HCT116 (cell line): ENCODE results near the gene CENPP. TPM values are rescaled to one million over a fixed set of nuclear protein-coding genes. Genes with fewer than 3 reads are reported as not detected.

ENCODE experiments used
- ATAC-seq: fragments of 200-7000 bp; cut with Tn5 transposase; 2 replicates; pipeline ENCODE4 v1.9.1; 2020; ENCODE audit warnings: mild to moderate bottlenecking, moderate library complexity
- BruUV-seq: library from RNA; stranded (reverse); fragments of 400-500 nt; replicated peaks from 2 replicates; lab custom pipeline; 2021; lab: Mats Ljungman, UMichigan
- CTCF ChIA-PET: fragments of 300-600 bp; sonication (Branson Sonifier 250); formaldehyde crosslinking; loops from one replicate; lab custom pipeline; 2021; ENCODE audit warnings: antibody characterized with exemption; lab: Charles Lee
- POLR2A ChIA-PET: fragments of 300-600, 350-600 bp; sonication (Branson Sonifier 250); formaldehyde crosslinking; loops from one replicate; lab custom pipeline; 2021; ENCODE audit warnings: antibody characterized with exemption; lab: Charles Lee
- RAD21 ChIA-PET, 2 experiments: fragments of 300-600 bp; sonication (Branson Sonifier 250); formaldehyde crosslinking; loops; one replicate each; lab custom pipeline; 2023; ENCODE audit warnings: low total read pairs in 2 of 2; ENCODE audit not compliant: uncharacterized antibody in 2 of 2, unreplicated experiment in 2 of 2, low non-redundant PET in 1 of 2; lab: Charles Lee
- DNase-seq: peaks from one replicate; pipeline ENCODE4 v3.0.0-alpha.2; 2010; ENCODE audit warnings: low read depth, low spot score
- H2AFZ ChIP-seq: fragments of 200-600 bp; shearing (Covaris generic), sonication (generic); 2 replicates; pipeline ENCODE4 v1.6.1; 2017; ENCODE audit warnings: low read depth, mixed run types, mixed read lengths, antibody characterized with exemption, low read length; ENCODE audit not compliant: poor library complexity, severe bottlenecking
- H3K27ac ChIP-seq: 2 replicates; pipeline ENCODE4 v1.5.1; 2012; ENCODE audit warnings: low read depth, low read length
- H3K27me3 ChIP-seq: fragments of 200-600 bp; sonication (generic); 2 replicates; pipeline ENCODE4 v1.6.1; 2016; ENCODE audit warnings: mixed run types, low read length, mixed read lengths; ENCODE audit not compliant: insufficient read depth
- H3K36me3 ChIP-seq, 2 experiments: fragments of 200-500 bp in 1 of 2; fragments of 200-600 bp in 1 of 2; sonication (Bioruptor generic) in 1 of 2; sonication (generic) in 1 of 2; 2 replicates each; pipeline versions ENCODE4 v1.5.1 to v1.6.1; 2014 to 2016; ENCODE audit warnings: low read length in 2 of 2, inconsistent platforms in 1 of 2, mixed read lengths in 1 of 2, mixed run types in 1 of 2; ENCODE audit not compliant: insufficient read depth in 2 of 2, control insufficient read depth in 1 of 2
- H3K4me1 ChIP-seq, 2 experiments: fragments of 200-600 bp in 1 of 2; sonication (generic) in 1 of 2; 2 replicates each; pipeline versions ENCODE4 v1.5.1 to v1.6.1; 2012 to 2017; ENCODE audit warnings: low read length in 2 of 2, inconsistent platforms in 1 of 2, mild to moderate bottlenecking in 1 of 2, mixed read lengths in 1 of 2, mixed run types in 1 of 2, moderate library complexity in 1 of 2; ENCODE audit not compliant: insufficient read depth in 2 of 2, control insufficient read depth in 1 of 2
- H3K4me2 ChIP-seq: fragments of 200-600 bp; sonication (generic); 2 replicates; pipeline ENCODE4 v1.6.1; 2017; ENCODE audit warnings: mixed run types, low read length, mixed read lengths
- H3K4me3 ChIP-seq, 2 experiments: fragments of 200-600 bp in 1 of 2; sonication (generic) in 1 of 2; replicated peaks in 1 of 2; 2 replicates each; pipeline ENCODE4 v1.5.1; 2011 to 2016; ENCODE audit warnings: low read length in 2 of 2, control low read depth in 1 of 2, low read depth in 1 of 2, mild to moderate bottlenecking in 1 of 2, mixed read lengths in 1 of 2, mixed run types in 1 of 2
- H3K79me2 ChIP-seq: fragments of 200-600 bp; sonication (generic); 2 replicates; pipeline ENCODE4 v1.6.1; 2017; ENCODE audit warnings: mild to moderate bottlenecking, mixed run types, low read length, moderate library complexity, mixed read lengths; ENCODE audit not compliant: insufficient read depth
- H3K9ac ChIP-seq: fragments of 200-600 bp; sonication (generic); 2 replicates; pipeline ENCODE4 v1.6.1; 2016; ENCODE audit warnings: low read length, mixed read lengths
- H3K9me2 ChIP-seq: fragments of 200-600 bp; sonication (generic), shearing (Covaris generic); 2 replicates; pipeline ENCODE4 v1.6.1; 2017; ENCODE audit warnings: mixed run types, mild to moderate bottlenecking, moderate library complexity; ENCODE audit not compliant: insufficient read depth
- H3K9me3 ChIP-seq, 2 experiments: fragments of 200-500 bp in 1 of 2; fragments of 200-600 bp in 1 of 2; sonication (Bioruptor generic) in 1 of 2; sonication (generic) in 1 of 2; 2 replicates each; pipeline ENCODE4 v1.6.1; 2014 to 2017; ENCODE audit warnings: low read length in 2 of 2, mixed read lengths in 2 of 2, inconsistent platforms in 1 of 2, low read depth in 1 of 2, mild to moderate bottlenecking in 1 of 2, mixed run types in 1 of 2, moderate library complexity in 1 of 2; ENCODE audit not compliant: control insufficient read depth in 1 of 2, insufficient read depth in 1 of 2
- H4K20me1 ChIP-seq: fragments of 200-600 bp; sonication (generic), shearing (Covaris generic); 2 replicates; pipeline ENCODE4 v1.6.1; 2017; ENCODE audit warnings: mixed run types, mild to moderate bottlenecking, moderate library complexity; ENCODE audit not compliant: insufficient read depth
- ATF3 ChIP-seq: IDR thresholded peaks from 2 replicates; pipeline ENCODE4 v1.6.1; 2012
- EZH2 ChIP-seq: fragments of 200-600 bp; sonication (generic); IDR thresholded peaks from 2 replicates; pipeline ENCODE4 v1.6.1; 2017; ENCODE audit warnings: antibody characterized with exemption, mixed run types
- POLR2AphosphoS5 ChIP-seq: IDR thresholded peaks from 2 replicates; pipeline ENCODE4 v1.6.1; 2011; ENCODE audit warnings: mild to moderate bottlenecking, low read depth, low read length, moderate library complexity
- RAD21 ChIP-seq: IDR thresholded peaks from 2 replicates; pipeline ENCODE4 v1.6.1; 2012; ENCODE audit warnings: low read depth, mild to moderate bottlenecking
- SP1 ChIP-seq: IDR thresholded peaks from 2 replicates; pipeline ENCODE4 v1.6.1; 2012; ENCODE audit warnings: low read depth
- ZNF274 ChIP-seq: fragments of 200-500 bp; sonication (Bioruptor generic); IDR thresholded peaks from 2 replicates; pipeline ENCODE4 v1.6.1; 2014; ENCODE audit warnings: mild to moderate bottlenecking, low read depth, low read length, inconsistent platforms
- intact Hi-C: fragments of 100-400 bp; cut with micrococcal nuclease; formaldehyde crosslinking; loops from 2 replicates; pipeline ENCODE4 v1.10.0; 2022
- total RNA-seq: library from RNA; stranded (reverse); gene quantifications from one replicate; pipeline ENCODE4 v1.2.1, GENCODE V29; 2021; ENCODE audit not compliant: unreplicated experiment

The CENPP gene
- total RNA-seq, 1 experiment from 2014 or later = 7.0 TPM

- no peaks in the 10 kb centered on the region; the same call in 1 of the 2 replicates for H3K27me3 ChIP-seq
- TF ChIP-seq SP1 (no peak), RAD21 (no peak)
- H4K20me1 ChIP-seq = no peaks in the 10 kb centered on the region
- no peaks in the 10 kb centered on the region for H3K4me1 ChIP-seq
- H3K9me3 ChIP-seq = no peaks in the 10 kb centered on the region
- POLR2A ChIA-PET = no interaction called here
- no peaks in the 10 kb centered on the region for H3K79me2 ChIP-seq
- RAD21 ChIA-PET = no interaction called here
- H3K9me2 ChIP-seq = no peaks in the 10 kb centered on the region
- no peak overlapping the region for H3K9ac ChIP-seq
- ATAC-seq = no peak
- CTCF ChIA-PET = no interaction called here
- no peak overlapping the region for H3K4me3 ChIP-seq
- no peak overlapping the region for H2AFZ ChIP-seq
- no TSS peak for BruUV-seq
- H3K27ac ChIP-seq = no peak overlapping the region
- intact Hi-C loops = no loop called here
- no peaks in the 10 kb centered on the region for H3K36me3 ChIP-seq
- no peak overlapping the region for H3K4me2 ChIP-seq
- no peak for DNase-seq
These were observed 119.1 kb downstream of the CENPP start for GRCh38 chr9:92444841-92445240.

- Histone ChIP-seq H3K9me2 (no peaks in the 10 kb centered on the region), H3K9ac (no peak overlapping the region), H4K20me1 (no peaks in the 10 kb centered on the region), H3K4me3 (no peak overlapping the region), H3K79me2 (no peaks in the 10 kb centered on the region), H2AFZ (no peak overlapping the region), H3K27ac (no peak overlapping the region), H3K36me3 (no peaks in the 10 kb centered on the region), H3K4me2 (no peak overlapping the region), H3K9me3 (no peaks in the 10 kb centered on the region), H3K27me3 (no peaks in the 10 kb centered on the region; the same call in 1 of the 2 replicates), H3K4me1 (no peaks in the 10 kb centered on the region)
- ChIA-PET POLR2A (interaction anchor here (0.7 kb wide), 1 partner anchor 299 kb away, joined by 3 read pairs; no protein-coding TSS in a partner anchor), RAD21 (no interaction called here), CTCF (no interaction called here)
- TF ChIP-seq EZH2 (no peak), RAD21 (no peak), ZNF274 (no peak), POLR2AphosphoS5 (no peak), ATF3 (no peak)
- BruUV-seq = no TSS peak
- DNase-seq = no peak
- no peak for ATAC-seq
- intact Hi-C loops = no loop called here
These were observed 120.8 kb downstream of the CENPP start for GRCh38 chr9:92446536-92446935.
